GM19372 (cell line): Measurements from ENCODE around the gene OOSP3.
"Not testable (repeated sequence)": the region's sequence is repeated elsewhere in the genome, so short reads cannot be mapped to it uniquely, and the experiment has no call there.

Source experiments
- ATAC-seq: cut with Tn5 transposase; IDR thresholded peaks from one replicate; pipeline ENCODE4 v1.9.1; 2021; ENCODE audit warnings: mild to moderate bottlenecking, low read depth, moderate library complexity; ENCODE audit not compliant: unreplicated experiment

Gene OOSP3

DNA sequence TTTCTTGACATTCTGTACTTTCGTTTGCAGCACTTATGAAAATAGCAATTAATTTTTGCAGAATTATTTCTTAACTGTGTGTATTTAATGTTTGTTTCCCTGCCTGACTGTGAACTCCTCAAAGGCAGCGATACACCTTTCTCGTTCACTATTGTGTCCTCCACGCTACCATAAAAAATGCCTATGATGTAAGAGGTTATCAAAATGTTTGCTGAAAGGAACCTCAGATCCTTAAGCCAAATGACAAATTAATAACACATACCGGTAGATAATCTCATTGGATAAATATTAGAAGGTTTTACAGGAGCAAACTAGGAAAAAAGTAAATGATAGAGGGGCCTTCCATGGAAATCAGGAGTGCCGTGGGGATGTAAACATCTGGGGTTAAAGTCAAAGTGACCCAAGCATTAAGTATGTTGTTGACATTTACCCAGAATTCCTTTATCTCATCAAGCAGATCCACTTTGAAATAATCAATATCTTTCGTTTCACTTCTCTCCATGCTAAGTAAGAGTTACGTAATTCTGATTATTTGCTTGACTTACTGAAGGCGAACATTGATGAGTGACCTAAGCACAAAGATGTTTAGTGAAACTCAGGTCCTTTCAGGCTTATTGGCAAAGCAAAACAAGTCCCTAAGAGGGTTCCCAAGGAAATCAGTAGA is 2.6 kb upstream of the OOSP3 start:
- no peak for ATAC-seq

DNA sequence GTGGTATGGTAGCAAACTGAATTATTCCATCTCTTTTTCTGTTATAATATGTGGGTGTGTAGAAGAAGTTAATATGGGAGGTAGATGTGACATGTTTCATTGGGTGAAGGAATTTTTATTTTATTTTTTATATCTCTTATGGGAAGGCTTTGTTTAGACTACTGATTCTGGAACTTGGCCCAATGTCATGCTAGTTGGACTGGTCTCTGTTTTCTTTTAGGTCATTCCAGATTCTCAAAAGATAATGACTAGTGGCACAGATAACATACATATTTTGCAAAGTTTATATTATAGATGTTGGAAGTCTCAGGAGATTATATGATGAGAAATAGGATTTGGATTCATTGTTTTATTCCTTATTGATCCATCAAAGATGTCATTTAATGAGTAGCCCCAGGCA is 1.3 kb upstream of the OOSP3 start:
- ATAC-seq: no peak

GRCh38 chr11:59877784-59878183 is 798 bp upstream of the OOSP3 start:
- no peak for ATAC-seq

DNA sequence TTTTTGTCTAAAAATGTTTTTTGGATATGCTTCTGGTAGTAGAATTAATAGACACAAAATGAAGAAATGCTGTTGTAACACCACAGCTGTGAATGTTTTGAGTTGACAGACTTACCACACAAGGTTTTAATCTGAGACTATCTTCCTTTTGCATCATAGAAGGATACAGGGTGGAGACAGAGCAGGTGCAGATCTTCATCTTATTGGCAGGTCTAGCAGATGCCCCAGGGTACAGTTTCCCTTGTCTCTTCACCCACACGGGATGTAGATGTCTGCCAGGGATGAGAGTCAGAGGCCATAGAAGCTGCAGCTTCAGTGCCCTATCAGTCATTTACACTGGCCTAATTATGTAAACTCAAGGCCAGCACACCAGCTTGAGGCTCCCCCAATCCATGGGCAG is 985 bp downstream of the OOSP3 start:
- ATAC-seq: no peak

GRCh38 chr11:59883597-59883996 is 5.0 kb downstream of the OOSP3 start:
- ATAC-seq: no peak

- not testable (repeated sequence) for ATAC-seq
These were observed 8.6 kb downstream of the OOSP3 start for GRCh38 chr11:59887156-59887555.

GRCh38 chr11:59891781-59892181 is 13.2 kb downstream of the OOSP3 start:
- ATAC-seq: no peak

GRCh38 chr11:59894616-59895015 is 16.0 kb downstream of the OOSP3 start:
- no peak for ATAC-seq

DNA sequence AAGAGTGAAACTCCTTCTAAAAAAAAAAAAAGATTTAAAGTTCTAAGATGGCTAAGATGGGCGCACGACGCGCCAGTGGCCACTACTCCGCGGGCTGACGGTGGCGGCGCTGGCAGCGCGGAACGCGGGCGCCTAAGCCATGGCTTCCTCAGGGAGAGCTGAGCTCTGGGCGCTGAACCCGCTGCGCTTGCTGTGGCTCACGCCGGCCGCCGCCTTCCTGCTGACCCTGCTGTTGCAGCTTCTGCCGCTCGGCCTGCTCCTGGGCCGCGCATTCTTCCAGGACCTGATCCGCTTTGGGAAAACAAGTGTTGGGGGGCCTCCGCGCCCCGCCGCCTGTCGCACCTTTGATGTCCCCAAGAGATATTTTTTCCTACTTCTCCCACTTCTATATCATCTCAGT is 19.5 kb downstream of the OOSP3 start:
- ATAC-seq: no peak

- ATAC-seq: no peak
These were observed 20.1 kb downstream of the OOSP3 start for GRCh38 chr11:59898650-59899049.

DNA sequence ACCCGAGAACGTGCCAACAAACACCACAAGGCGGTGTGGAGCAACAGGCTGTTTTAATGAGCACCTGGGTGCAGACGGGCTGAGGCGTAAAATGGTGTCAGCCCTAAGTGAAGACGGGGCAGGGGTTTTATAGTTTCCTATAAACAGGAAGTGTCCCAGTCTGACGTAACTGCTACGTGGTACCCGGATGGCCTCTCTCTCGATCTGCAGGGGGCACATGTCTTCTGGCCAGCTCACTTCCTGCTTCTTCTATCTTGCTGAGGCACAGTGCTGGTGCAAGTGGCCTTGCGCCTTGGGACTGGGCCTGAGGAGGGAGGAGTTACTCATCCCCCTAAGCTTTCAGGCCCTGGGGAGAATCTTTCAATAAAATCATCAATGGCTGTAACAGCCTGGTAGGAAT is 20.9 kb downstream of the OOSP3 start:
- ATAC-seq: no peak

- ATAC-seq: no peak
These were observed 22.0 kb downstream of the OOSP3 start for GRCh38 chr11:59900366-59901126.

- ATAC-seq: no peak
These were observed 22.7 kb downstream of the OOSP3 start for GRCh38 chr11:59901306-59901705.

DNA sequence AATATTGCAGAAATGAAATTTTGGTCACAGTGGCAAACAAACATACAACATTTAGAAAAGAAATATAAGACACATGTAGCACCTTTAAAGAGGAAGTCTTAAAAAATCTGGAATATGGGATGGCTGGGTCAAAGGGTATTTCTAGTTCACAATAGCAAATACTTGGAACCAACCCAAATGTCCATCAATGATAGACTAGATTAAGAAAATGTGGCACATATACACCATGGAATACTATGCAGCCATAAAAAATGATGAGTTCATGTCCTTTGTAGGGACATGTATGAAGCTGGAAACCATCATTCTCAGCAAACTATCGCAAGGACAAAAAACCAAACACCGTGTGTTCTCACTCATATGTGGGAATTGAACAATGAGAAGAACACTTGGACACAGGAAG is 25.0 kb downstream of the OOSP3 start:
- ATAC-seq: not testable (repeated sequence)

- ATAC-seq: no peak
These were observed 39.9 kb downstream of the OOSP3 start for GRCh38 chr11:59918480-59918879.

DNA sequence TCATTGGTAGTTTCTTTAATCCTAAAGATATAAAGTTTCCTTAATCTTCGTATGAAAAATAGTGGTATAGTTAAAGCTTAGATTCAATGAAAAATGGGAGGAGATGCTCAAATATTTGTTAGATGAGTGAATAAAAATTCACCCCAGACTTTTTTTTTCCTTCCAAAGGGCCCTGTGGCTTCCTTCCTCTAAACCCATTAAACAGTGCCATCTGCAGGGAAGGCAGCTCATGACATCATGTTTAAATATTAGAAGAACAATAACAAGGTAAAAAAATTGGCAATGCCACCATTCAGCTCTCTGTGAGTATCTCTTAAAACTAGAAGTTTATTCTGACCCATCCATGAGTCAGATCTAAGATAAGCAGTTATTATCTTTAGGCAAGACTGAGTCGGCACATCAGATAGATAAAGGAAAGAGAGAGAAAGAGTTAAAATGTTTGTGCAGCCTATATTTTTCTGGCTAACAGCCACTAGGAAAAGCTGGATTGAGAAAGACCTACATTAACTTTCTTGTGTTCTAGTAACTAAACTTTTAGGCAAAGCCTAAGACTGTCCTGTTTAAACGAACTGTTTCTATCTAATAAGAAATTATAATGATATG is 40.5 kb downstream of the OOSP3 start:
- no peak for ATAC-seq

- ATAC-seq: no peak
These were observed 45.2 kb downstream of the OOSP3 start for GRCh38 chr11:59923813-59924212.

- no peak for ATAC-seq
These were observed 53.1 kb downstream of the OOSP3 start for GRCh38 chr11:59931688-59932087.

- no peak for ATAC-seq
These were observed 59.5 kb downstream of the OOSP3 start, which contains the start of gene OOSP1 for GRCh38 chr11:59938132-59938531. Gene OOSP1, plus strand, starts transcription at chr11:59938432. Its CDS starts 23 bp downstream, at chr11:59938455.

DNA sequence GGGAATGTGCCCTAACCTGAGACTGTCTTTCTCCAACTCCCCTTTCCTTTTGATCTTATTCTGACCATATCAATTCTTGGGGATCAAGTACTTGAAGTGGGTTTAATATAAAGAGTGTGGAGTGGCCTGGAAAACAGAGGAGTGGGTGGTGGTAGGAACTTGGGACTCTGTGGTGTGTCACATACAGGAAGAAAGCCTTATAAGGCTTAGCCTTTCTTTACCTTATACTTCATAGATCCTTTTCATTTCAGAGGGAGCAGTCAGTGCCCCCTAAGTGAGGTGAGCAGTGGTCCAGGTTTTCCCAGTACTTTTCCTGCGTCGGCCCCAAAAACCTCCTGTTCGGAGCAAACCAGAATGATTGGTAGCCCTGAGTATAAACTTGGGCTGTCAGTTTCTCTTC is 60.1 kb downstream of the OOSP3 start:
- no peak for ATAC-seq

DNA sequence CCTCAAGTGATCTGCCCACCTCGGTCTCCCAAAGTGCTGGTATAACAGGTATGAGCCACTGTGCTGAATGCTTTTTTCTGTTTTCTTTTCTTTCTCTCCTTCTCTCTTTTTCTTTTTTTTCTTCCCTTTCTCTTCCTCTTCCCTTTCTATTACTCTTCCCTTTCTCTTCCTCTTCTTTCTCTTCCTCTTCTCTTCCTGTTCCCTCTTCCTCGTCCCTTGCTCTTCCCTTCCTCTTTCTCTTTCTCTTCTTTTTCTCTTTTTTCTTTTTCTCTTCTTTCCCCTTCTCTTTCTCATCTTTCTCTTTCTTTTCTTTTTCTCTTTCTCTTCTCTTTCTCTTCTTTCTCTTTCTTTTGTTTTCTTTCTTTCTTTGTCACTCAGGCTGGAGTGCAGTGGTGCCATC is 60.9 kb downstream of the OOSP3 start:
- ATAC-seq: no peak

DNA sequence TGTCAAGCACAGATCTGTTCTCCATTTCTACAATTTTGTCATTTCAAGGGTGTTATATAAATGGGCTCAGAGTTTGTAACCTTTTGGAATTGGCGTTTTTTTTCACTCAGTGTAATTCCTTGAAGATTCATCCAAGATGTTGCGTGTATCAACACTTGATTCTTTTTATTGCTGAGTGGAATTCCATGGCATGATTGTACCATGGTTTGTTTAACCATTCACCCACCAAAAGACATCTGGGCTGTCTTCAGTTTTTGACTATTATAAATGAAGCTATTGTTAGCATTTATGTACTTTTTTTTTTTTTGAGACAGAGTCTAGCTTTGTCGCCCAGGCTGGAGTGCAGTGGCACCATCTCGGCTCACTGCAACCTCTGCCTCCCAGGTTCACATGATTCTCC is 62.5 kb downstream of the OOSP3 start:
- no peak for ATAC-seq
